ENCODE data around the gene NMUR2. TPM values are rescaled to one million over a fixed set of nuclear protein-coding genes. Genes with fewer than 3 reads are reported as not detected.

The NMUR2 gene
- total RNA-seq, 2 experiments from 2014 or later = not detected

GRCh38 chr5:152437866-152438265, 32.8 kb upstream of the NMUR2 start:
- H3K4me3 ChIP-seq (ENCODE audit: low read length) = no peak overlapping the region
- POLR2A ChIA-PET = no interaction called here
- Mint-ChIP-seq H3K36me3 (ENCODE audit: low read depth) (no peaks in the 10 kb centered on the region), H3K27me3 (peaks cover 5% of the 10 kb centered on the region), H3K9me3 (no peaks in the 10 kb centered on the region), H3K4me3 (no peak overlapping the region), H3K27ac (no peak overlapping the region), H3K4me1 (ENCODE audit: low read depth) (no peaks in the 10 kb centered on the region)
- no peaks in the 10 kb centered on the region for H3K9me3 ChIP-seq (ENCODE audit: control insufficient read depth in 1 of 2, insufficient read depth in 1 of 2, low read length in 2 of 2)
- no peak overlapping the region for H3K27ac ChIP-seq (ENCODE audit: low read depth in 1 of 2, low read length in 2 of 2)
- H3K27me3 ChIP-seq (ENCODE audit: control insufficient read depth in 1 of 2, insufficient read depth in 2 of 2, low read length in 2 of 2) = no peaks in the 10 kb centered on the region
- H3K36me3 ChIP-seq (ENCODE audit: insufficient read depth, low read length) = no peaks in the 10 kb centered on the region
- CTCF ChIA-PET = no interaction called here
- DNase-seq = no peak
- no peak for ATAC-seq (ENCODE audit: poor library complexity)
- TF ChIP-seq CTCF (IDR thresholded peaks at IDR 0.05) = no peak
- H3K4me1 ChIP-seq (ENCODE audit: insufficient read depth, low read length) = no peaks in the 10 kb centered on the region
- intact Hi-C loops (cut with DNase I, micrococcal nuclease) = no loop called here

- Mint-ChIP-seq H3K4me3 (no peak overlapping the region), H3K36me3 (ENCODE audit: low read depth) (no peaks in the 10 kb centered on the region), H3K27me3 (no peaks in the 10 kb centered on the region), H3K4me1 (ENCODE audit: low read depth) (no peaks in the 10 kb centered on the region), H3K27ac (no peak overlapping the region), H3K9me3 (no peaks in the 10 kb centered on the region)
- Histone ChIP-seq H3K9me3 (ENCODE audit: control insufficient read depth in 1 of 2, insufficient read depth in 1 of 2, low read length in 2 of 2) (no peaks in the 10 kb centered on the region), H3K4me3 (ENCODE audit: low read length) (no peak overlapping the region), H3K36me3 (ENCODE audit: insufficient read depth, low read length) (no peaks in the 10 kb centered on the region), H3K27ac (ENCODE audit: low read depth in 1 of 2, low read length in 2 of 2) (no peak overlapping the region), H3K27me3 (ENCODE audit: control insufficient read depth in 1 of 2, insufficient read depth in 2 of 2, low read length in 2 of 2) (no peaks in the 10 kb centered on the region), H3K4me1 (ENCODE audit: insufficient read depth, low read length) (no peaks in the 10 kb centered on the region)
- ChIA-PET POLR2A (no interaction called here), CTCF (no interaction called here)
- no peak for TF ChIP-seq CTCF (IDR thresholded peaks at IDR 0.05)
- DNase-seq = no peak
- intact Hi-C loops (cut with DNase I, micrococcal nuclease) = no loop called here
- no peak for ATAC-seq (ENCODE audit: poor library complexity)
Observed at GRCh38 chr5:152427721-152428120, 22.6 kb upstream of the NMUR2 start.

GRCh38 chr5:152425083-152425482, 20.0 kb upstream of the NMUR2 start:
- intact Hi-C loops (cut with DNase I, micrococcal nuclease) = no loop called here

More at GRCh38 chr5:152425083-152425482, 20.0 kb upstream of the NMUR2 start:
- no peak overlapping the region for H3K27ac ChIP-seq (ENCODE audit: low read depth in 1 of 2, low read length in 2 of 2)
- no peak overlapping the region for H3K4me3 ChIP-seq (ENCODE audit: low read length)
- no peak overlapping the region for H3K4me3 Mint-ChIP-seq
- ATAC-seq (ENCODE audit: poor library complexity) (no peak), DNase-seq (no peak)
- TF ChIP-seq CTCF (IDR thresholded peaks at IDR 0.05) = no peak
- H3K9me3 ChIP-seq (ENCODE audit: control insufficient read depth in 1 of 2, insufficient read depth in 1 of 2, low read length in 2 of 2) = no peaks in the 10 kb centered on the region
- CTCF ChIA-PET = no interaction called here
- H3K36me3 Mint-ChIP-seq (ENCODE audit: low read depth) = no peaks in the 10 kb centered on the region
- no peaks in the 10 kb centered on the region for H3K4me1 ChIP-seq (ENCODE audit: insufficient read depth, low read length)
- no peak overlapping the region for H3K27ac Mint-ChIP-seq
- H3K27me3 Mint-ChIP-seq = no peaks in the 10 kb centered on the region
- no peaks in the 10 kb centered on the region for H3K36me3 ChIP-seq (ENCODE audit: insufficient read depth, low read length)
- H3K9me3 Mint-ChIP-seq = no peaks in the 10 kb centered on the region
- POLR2A ChIA-PET = no interaction called here
- H3K27me3 ChIP-seq (ENCODE audit: control insufficient read depth in 1 of 2, insufficient read depth in 2 of 2, low read length in 2 of 2) = no peaks in the 10 kb centered on the region
- H3K4me1 Mint-ChIP-seq (ENCODE audit: low read depth) = no peaks in the 10 kb centered on the region
